GM19397 (cell line): ENCODE data around the gene BMP8B.
A peak's percentile ranks its signal among the peaks of the same experiment; 100 is the strongest.
"Not testable (repeated sequence)": the region's sequence is repeated elsewhere in the genome, so short reads cannot be mapped to it uniquely, and the experiment has no call there.

Source experiments
- ATAC-seq: cut with Tn5 transposase; IDR thresholded peaks from one replicate; pipeline ENCODE4 v1.9.1; 2021; ENCODE audit warnings: mild to moderate bottlenecking, moderate library complexity; ENCODE audit not compliant: unreplicated experiment

Gene BMP8B

GRCh38 chr1:39816415-39817090, 27.9 kb upstream of the BMP8B start:
- peak; percentile 40 for ATAC-seq

DNA sequence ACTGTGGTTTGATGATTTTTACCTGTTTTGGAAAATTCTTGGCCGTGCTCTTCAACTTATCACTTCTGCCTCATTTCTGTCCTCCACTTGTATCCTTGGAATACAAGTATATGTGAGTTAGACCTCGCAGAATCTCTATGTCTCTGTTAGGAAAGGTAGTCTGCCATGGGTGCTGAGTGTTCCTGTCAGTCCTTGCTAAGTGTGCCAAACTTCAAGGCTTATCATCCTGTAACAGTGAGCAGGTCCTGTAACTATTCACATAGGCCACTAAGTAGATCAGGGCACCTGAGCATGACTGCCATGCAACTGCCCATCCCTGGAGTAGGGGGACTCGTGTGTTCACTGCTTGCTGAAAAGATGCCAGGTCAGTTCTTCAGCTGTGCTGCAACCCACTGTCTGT, 24.2 kb upstream of the BMP8B start:
- no peak for ATAC-seq

DNA sequence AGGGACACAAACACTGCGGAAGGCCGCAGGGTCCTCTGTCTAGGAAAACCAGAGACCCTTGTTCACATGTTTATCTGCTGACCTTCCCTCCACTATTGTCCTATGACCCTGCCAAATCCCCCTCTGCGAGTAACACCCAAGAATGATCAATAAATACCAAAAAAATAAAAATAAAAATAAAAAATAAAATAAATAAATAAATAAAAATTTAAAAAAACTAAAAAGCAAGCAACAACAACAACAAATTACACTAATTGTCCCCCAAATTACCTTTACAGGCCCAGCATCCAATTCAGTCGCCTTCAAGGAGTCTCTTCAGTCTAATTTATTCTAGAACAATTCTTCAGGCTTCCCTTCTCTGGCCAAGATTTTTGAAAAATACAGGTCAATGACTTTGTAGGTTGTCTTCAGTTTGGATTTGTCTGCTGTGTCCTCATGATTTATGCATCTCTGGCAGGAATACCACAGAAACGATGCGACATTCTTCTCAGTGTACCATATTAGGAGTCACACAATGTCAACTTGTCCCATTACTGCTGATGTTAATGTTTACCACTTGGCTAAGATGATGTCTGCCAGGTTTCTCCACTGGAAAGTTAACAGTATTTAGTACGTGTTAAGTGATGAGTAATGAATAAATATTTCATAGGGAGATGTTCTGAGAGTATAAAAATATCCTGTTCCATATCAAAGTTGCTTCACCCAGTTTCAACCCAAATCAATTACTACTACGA, 20.3 kb upstream of the BMP8B start:
- ATAC-seq: no peak

- no peak for ATAC-seq
These were observed 16.7 kb upstream of the BMP8B start for GRCh38 chr1:39805385-39805784.

DNA sequence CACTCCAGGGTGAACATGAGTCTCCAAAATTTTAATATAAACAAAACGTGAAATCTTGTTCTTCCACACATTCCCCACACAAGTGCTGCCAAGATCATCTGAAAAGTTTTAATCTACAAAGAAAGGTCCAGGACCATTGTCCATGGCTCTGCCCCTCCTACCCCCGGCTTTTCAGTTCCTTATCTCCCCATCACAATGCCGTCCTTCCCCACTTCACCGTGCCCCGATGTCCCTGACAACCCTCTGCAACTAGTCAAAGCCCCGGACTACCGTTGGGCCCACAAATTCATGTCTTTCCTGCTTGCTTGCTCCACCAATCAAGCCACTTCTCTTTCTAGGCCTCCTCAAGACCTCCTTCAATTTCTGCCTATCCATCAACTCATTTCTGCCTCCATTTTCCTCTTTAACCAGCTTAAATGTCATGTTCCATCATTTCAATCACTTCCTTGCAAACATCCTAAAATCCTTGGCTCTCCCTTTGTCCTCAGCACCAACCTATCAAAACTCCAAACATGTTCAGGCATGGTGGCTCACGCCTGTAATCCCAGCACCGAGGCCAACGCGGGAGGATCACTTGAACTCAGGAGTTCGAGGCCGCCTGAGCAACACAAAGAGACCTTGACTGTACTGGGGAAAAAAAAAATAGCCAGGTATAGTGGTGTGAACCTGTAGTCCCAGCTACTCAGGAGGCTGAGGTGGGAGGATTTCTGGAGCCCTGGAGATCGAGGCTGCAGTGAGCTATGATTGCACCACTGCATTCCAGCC, 14.0 kb upstream of the BMP8B start:
- no peak for ATAC-seq

- ATAC-seq: no peak
These were observed 11.8 kb upstream of the BMP8B start for GRCh38 chr1:39800471-39800835.

- ATAC-seq: peak; percentile 53
These were observed 11.3 kb upstream of the BMP8B start for GRCh38 chr1:39799770-39800470.

DNA sequence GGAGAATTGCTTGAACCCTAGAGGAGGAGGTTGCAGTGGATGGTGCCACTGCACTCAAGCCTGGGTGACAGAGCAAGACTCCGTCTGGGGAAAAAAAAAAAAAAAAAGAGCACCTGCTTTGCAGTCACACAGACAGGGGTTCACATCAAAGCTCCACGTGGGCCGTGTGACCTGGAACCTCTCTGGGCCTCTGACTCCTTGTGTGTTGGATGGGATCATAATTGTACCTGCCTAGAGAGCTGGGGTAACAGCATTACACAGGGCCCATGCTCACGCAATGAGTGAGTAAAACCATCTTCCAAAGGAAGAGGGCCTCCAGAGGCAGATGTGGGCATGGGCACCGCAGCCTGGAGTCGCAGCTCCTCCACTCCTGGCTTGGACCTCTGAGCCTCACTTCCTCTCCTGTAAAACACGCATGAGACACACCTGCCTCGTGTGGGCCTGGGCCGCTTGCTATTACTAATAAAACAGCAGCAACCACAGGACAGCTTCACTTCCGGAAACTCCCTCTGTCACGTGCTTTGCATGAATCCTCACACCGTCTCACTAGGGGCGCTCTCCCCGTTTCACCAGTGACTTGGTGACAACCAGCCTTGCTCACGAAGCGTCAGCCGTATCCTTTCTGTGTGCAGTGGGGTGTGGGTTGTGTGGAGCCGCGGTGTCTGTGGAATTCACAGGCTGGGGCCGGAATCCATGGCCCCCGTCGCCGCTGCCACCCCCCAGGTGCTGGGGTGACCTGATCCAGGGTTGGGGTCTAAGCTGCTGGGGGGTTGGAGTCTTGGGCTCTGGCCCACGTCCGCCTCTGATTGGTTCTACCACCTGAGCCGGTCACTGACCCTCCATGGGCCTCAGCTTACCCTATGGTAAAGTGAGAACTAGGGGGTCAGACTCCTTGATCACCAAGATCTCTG, 10.4 kb upstream of the BMP8B start:
- ATAC-seq: peak; percentile 62

DNA sequence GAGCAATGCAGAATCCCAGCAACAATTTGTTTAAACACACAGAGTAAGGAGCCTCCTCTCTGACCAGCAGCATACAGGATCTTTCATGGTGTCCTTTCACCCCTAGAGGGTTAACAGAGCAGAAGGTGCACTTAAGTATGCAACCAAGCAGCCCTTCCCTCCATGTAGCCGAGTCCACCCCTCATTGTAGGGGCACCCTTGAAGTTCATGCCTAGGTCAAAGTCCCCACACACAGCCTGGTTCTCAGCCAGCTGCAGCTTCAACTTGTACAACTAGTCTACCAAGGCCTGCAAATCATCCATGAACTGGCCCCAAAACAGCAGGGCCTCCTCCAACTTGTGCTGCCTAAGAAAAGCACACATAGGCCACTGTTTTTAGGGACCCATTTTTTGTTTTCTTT, 7.0 kb upstream of the BMP8B start:
- ATAC-seq: no peak

GRCh38 chr1:39791838-39792237, 3.2 kb upstream of the BMP8B start:
- no peak for ATAC-seq

- no peak for ATAC-seq
These were observed 976 bp upstream of the BMP8B start for GRCh38 chr1:39789571-39790110.

- ATAC-seq: no peak
These were observed 273 bp downstream of the BMP8B start for GRCh38 chr1:39788426-39788757.

DNA sequence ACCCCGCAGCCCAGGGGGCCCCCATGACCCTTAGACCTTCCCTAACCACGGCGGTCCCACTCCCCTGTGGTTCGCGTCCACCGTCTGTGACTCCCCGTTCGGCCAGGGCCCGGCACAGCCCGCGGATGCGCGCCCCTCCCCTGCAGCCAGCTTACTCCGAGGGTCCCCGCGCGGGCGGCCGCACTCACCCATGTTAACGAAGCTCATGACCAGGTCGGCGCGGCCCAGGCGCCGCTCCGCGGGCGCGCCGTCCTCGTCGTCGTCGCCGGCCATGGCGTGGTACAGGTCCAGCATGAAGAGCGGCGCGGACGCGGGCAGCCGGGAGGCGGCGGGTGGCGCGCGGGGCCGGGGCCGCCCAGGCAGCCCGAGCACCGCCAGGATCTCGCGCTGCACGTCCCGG, 701 bp downstream of the BMP8B start:
- not testable (repeated sequence) for ATAC-seq

DNA sequence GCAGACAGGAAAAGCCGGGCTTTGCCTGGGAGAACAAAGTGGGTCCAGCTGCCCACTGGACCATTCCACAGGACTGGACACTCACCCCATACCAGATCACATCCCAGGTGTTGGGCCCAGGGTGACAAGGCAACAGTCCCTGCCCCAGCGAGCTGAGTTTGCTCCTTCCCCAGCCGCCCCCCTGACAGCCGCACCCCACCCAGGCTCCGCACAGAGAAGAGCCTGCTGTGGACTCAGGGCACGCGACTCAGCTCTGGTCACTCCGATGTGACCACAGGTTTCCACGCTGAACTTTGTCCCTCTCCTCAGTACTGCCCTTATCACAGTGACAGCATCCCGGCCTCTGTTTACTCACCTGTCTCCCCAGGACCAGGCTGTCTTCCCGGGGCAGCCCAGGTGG, 1.2 kb downstream of the BMP8B start:
- ATAC-seq: no peak

DNA sequence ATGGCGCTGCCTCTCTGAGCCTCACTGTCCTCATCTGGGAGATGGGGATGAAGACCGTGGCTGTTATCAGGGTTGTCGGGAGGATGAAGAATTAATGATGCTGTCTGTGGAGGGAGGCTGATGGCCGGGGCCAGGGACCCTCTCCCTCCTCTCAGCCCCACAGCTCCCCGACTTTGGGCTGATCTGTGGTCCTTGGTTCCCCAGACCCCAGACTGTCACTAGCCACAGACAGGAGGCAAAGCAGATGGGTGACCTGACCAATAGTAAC, 1.6 kb downstream of the BMP8B start:
- not testable (repeated sequence) for ATAC-seq

DNA sequence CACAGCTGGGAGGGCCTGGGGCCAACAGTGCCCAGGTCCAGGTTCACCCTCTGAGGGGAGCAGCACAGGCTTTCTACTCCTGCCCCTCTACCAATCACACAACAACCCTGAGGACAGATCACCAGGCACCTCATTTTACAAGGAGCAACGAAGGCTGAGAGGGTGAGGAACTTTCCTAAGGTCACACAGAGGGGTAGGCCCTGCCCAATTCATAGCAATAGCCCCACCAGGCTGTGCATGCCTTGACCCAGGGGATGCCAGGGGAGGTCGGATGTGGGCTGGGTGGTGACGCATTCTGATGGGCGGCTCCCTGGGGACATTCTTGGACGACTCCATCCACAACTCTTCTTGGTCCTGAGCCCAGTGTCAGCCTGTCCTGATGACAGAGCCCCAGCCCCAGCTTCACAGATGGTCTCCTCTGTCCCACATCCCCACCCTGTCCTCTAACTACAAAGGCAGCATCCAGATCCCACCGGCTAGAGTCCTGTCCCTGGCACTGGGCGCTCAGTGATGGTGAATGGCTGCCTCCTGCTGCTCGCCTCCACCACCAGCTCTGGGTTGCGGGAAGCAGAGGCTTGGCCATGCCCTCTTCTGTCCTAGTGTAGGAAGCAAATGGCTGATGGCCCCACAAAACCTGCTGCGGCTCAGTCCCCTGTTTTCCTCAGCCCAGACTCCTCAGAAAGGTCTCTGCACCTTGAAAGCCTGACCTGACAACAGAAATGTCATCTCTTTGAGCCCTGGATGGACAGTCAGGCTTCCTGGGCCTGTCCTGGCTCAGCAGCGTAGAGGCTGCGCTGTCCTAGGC, 2.2 kb downstream of the BMP8B start:
- ATAC-seq: not testable (repeated sequence)

DNA sequence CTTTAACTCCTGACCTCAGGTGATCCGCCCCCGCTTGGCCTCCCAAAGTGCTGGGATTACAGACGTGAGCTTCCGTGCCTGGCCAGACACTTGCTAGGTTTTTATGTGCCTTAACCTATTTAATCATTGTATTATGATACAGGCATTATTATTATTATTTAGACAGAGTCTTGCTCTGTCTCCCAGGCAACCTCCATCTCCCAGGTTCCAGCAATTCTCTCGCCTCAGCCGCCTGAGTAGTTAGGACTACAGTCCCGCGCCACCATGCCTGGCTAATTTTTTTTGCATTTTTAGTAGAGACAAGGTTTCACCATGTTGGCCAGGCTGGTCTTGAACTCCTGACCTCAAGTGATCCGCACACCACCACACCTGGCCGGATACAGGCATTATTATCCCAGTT, 6.0 kb downstream of the BMP8B start:
- ATAC-seq: not testable (repeated sequence)

DNA sequence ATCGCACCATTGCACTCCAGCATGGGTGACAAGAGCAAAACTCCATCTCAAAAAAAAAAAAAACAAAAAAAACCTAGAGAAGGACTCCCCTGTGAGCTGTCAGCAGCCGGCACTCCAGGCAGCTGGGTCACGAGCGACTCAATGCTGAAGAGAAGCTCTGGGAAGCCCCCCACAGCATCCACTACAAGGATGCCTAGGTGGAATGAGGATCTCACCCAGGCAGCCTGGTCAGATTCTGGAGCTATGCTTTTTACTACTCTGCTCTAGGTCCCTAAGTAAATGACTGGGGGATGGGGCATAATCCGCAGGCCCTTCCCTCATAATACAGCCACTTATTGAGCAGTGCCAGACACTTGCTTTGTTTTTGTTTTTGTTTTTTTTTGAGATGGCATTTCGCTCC, 6.6 kb downstream of the BMP8B start:
- ATAC-seq: no peak

DNA sequence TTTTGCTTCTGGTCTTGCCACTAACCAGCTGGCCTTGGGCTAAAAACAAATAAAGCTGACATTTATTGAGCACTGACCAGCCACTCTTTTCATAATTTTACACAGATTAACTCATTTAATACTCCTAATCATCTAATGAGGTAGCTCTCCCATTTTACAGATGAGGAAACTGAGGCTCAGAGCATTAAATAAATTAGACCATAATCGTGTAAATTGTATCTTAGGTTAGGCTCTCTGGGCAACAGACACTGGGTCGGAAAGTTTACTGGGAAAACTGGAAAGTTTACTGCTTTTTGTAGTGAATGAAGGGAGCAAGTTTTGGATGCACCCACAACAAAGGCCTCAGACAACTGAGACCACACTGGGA, 7.3 kb downstream of the BMP8B start:
- no peak for ATAC-seq

- ATAC-seq: no peak
These were observed 8.8 kb downstream of the BMP8B start for GRCh38 chr1:39779821-39780220.
